Right lung (tissue), 10 donors: ENCODE data around the gene TMEM14A. TPM values are rescaled to one million over a fixed set of nuclear protein-coding genes. Genes with fewer than 3 reads are reported as not detected.
A peak's percentile ranks its signal among the peaks of the same experiment; 100 is the strongest.

Experiments used
- DNase-seq, 2 donors: peaks; one replicate each; pipeline ENCODE4 v3.0.0-alpha.2; 2013
- long read RNA-seq, 8 donors: transcript quantifications; one replicate each; lab custom pipeline, GENCODE V29; 2026
- polyA plus RNA-seq, 5 donors: library from polyadenylated mRNA; unstranded; fragments of 120-200 nt; gene quantifications; one replicate each; pipeline versions ENCODE4 v1.2.1 to v1.2.3, GENCODE V29; 2013; ENCODE audit warnings: inconsistent platforms in 1 of 5, low replicate concordance in 1 of 5; ENCODE audit not compliant: insufficient read length in 5 of 5, insufficient read depth in 1 of 5

Gene TMEM14A, protein sequence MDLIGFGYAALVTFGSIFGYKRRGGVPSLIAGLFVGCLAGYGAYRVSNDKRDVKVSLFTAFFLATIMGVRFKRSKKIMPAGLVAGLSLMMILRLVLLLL
- polyA plus RNA-seq, result 10 to 100 TPM; 39.5 to 57.0 (median 44.3) TPM
- long read RNA-seq, donor 1, transcript TMEM14A-201 (5 exons, 992 nt), result major isoform, 37 of 44 reads
- long read RNA-seq, donor 1, partial matches to known transcripts, result 7 of 44 reads
- long read RNA-seq, donor 1, other reads (novel, unspliced or antisense), result 0 of 44 reads
- long read RNA-seq, donor 2, transcript TMEM14A-201 (5 exons, 992 nt), result major isoform, 26 of 26 reads
- long read RNA-seq, donor 2, partial matches to known transcripts, result 0 of 26 reads
- long read RNA-seq, donor 2, other reads (novel, unspliced or antisense), result 0 of 26 reads
- long read RNA-seq, donor 3, transcript TMEM14A-201 (5 exons, 992 nt), result major isoform, 37 of 37 reads
- long read RNA-seq, donor 3, partial matches to known transcripts, result 0 of 37 reads
- long read RNA-seq, donor 3, other reads (novel, unspliced or antisense), result 0 of 37 reads
- long read RNA-seq, donor 4, transcript TMEM14A-201 (5 exons, 992 nt), result major isoform, 22 of 22 reads
- long read RNA-seq, donor 4, partial matches to known transcripts, result 0 of 22 reads
- long read RNA-seq, donor 4, other reads (novel, unspliced or antisense), result 0 of 22 reads
- long read RNA-seq, donor 5, transcript TMEM14A-201 (5 exons, 992 nt), result major isoform, 64 of 64 reads
- long read RNA-seq, donor 5, partial matches to known transcripts, result 0 of 64 reads
- long read RNA-seq, donor 5, other reads (novel, unspliced or antisense), result 0 of 64 reads
- long read RNA-seq, donor 6, transcript TMEM14A-201 (5 exons, 992 nt), result major isoform, 39 of 39 reads
- long read RNA-seq, donor 6, partial matches to known transcripts, result 0 of 39 reads
- long read RNA-seq, donor 6, other reads (novel, unspliced or antisense), result 0 of 39 reads
- long read RNA-seq, donor 7, transcript TMEM14A-201 (5 exons, 992 nt), result major isoform, 35 of 35 reads
- long read RNA-seq, donor 7, partial matches to known transcripts, result 0 of 35 reads
- long read RNA-seq, donor 7, other reads (novel, unspliced or antisense), result 0 of 35 reads
- long read RNA-seq, donor 8, transcript TMEM14A-201 (5 exons, 992 nt), result major isoform, 16 of 16 reads
- long read RNA-seq, donor 8, partial matches to known transcripts, result 0 of 16 reads
- long read RNA-seq, donor 8, other reads (novel, unspliced or antisense), result 0 of 16 reads

DNA sequence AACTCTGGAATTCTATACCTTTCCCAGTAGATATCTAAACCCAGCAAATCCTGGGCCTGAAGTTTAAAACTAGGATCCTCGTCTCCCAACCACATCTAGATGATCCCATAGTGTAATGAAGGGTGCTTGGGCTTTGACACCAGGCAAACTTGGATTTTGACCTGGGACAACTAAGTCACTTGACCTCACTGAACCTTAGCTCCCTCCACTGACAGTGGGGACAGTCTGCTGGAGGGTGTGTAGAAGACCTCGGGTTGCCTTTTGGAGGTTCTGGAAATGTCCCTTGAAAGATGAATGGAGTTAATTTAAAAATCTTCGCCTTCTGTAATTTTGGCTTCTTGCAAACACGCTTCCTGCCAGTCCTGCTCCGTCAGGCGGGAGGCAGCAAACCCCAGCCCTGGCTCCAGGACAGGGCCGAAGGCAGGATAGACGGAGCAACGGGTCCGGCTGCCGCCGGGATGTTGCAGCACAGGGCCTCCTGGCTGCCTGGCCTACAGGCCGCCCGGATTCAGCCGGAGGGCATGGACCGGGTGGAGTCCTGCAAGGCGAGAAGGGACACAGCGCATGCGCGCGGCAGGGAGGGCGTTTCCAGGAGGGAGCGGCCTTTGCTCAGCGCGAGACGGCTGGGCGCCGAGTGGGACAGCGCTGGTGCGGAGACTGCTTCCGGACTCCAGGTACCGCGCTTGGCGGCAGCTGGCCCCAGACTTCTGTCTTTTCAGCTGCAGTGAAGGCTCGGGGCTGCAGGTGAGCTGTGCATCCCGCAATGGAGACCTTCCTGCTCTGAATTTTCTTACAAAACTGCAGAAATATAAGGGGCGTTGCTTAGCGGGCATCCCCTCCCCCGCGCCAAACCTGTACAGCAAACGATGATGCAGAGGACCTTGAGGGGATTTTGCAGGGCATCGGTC lies at the start of gene TMEM14A:
TSS of gene TMEM14A (plus strand) at position 612 of the 908 bp plus-strand sequence. CDS start 5,990 bp downstream, outside the sequence.
- DNase-seq, result peak; percentile 90

DNA sequence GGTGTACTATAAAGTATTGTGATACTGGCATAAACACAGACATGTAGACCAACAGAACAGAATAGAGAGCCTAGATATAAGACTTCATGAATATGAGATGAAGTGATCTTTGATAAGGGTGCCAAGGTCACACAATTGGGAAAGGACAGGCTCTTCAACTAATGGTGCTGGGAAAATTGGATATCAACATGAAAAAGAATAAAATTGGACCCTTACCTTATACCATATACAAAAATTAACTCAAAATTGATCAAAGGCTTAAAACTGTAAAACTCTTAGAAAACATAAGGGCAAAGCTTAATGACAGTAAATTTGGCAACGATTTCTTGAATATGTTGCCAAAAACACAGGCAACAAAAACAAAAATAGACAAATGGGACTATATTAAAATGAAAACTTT lies 49.3 kb upstream of the TMEM14A start:
- no peak for DNase-seq

DNA sequence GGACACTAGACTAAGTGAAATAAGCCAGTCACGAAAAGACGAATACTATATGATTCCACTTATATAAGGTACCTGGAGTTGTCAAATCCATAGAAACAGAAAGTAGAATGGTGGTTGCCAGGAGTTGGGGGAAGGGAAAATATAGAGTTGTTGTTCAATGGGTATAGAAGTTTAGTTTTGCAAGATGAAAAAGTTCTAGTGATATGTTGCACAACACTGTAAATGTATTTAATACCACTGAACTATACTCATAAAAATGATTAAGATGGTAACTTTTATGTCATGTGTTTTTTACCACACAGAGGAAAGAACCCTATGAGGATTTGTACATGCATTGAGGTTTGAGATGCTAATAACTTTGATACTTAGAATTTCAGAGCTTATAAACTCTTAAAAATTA lies 48.1 kb upstream of the TMEM14A start:
- DNase-seq, result no peak

DNA sequence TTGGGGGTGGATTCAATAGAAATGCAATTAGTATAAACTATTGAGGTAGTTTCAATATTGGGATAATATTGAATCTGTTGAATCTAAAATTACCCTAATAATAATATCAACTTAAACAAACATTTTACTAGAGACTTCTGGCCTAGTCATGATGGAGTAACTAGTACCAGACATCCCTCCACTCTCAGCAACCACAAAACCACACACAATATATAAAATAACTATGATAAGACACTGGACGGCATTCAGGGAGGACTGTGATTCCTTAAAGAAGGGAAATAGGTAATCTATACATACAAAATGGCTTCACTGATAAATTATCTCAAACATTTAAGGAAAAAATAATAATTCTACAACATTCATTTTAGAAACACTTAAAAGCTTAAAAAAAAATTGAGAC lies 38.9 kb upstream of the TMEM14A start:
- DNase-seq, result no peak

DNA sequence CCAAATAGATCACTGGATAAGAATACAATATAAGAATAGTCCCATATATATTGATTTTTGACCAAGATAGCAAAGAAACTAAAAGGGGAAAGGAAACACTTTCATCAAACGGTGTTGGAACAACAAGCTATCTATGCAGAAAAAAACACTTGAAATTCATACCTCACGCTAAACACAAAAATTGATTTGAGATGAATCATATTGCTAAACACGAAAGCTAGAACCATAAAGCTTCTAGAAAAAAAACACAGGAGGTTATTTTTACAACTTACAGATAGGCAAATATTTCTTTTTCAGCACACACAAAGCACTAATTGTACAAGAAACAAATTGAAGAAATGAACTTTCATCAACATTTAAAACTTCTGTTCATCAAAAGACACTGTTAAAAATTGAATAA lies 36.7 kb upstream of the TMEM14A start:
- no peak for DNase-seq

DNA sequence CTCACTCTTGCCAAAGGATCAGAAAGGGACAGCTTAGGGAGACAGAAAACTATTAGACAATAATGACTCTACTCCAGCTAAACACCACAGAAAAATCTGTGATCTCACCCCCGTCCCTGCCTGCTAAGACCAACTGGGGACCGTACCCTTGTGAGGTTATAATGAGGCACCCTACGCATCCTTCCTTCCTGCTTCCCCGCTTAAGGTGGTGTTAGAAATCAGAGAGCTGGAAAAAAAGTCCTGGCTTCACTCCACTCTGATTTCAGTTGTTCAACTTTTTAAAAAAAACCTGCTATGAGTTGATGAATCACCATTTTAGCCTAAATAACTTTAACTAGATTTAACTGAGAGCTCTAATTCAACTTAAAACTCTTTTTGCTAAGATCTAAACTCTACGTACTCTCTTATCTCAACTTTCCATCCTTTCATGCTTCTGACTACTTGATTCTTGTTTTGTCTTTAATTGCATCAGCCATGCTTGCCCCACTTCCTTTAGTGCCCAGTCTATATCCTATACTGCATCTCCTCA lies 35.8 kb upstream of the TMEM14A start:
- DNase-seq, result no peak

DNA sequence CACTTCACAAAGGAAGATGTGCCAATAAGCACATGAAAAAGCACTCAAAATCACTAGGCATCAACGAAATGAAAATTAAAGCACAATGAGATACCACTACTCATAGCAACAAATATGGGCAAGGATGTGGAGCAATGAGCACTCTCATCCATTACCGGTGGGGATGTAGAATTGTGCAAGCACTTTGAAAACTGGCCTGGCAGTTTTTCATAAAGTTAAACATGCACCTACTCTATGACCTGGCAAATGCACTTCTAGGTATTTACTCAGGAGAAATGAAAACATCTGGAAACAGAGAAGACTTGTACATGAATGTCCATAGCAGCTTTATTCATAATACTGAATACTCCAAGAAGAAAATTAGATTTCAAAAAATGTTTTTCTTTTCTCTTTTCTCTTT lies 34.1 kb upstream of the TMEM14A start:
- no peak for DNase-seq

DNA sequence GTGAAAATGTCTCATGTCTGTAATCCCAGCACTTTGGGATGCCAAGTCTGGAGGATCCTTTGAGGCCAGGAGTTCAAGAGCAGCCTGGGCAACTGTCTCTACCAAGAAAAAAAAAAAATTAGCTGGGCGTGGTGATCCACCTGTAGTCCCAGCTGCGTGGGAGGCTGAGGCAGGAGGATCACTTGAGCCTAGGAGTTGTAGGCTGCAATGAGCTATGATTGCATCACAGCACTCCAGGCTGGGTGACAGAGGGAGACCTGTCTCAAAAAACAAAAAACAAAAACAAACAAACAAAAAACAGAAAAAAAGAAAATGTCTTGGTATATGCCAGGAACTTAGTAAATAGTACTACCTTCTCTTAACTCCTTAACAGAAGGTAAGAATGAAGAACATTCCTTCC lies 31.4 kb upstream of the TMEM14A start:
- DNase-seq, result no peak

DNA sequence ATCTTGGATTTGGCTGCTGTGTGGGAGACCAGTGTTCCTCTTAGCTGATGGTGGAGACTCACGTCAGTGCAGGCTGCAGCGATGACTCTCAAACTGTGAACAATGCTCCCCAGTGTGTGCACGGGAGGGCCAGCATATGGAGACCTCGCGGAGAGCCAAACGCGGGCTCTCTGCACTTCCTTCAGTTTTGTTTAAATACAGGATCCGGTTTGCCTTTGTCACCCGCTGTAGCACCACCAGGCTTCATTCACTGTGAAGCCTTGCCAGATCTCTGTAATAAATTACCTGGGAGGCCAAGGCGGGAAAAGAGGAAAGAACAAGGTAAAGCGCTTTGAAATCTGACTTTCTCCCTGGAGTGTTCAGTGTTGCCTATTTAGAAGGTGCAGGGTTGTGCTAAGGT lies 30.7 kb upstream of the TMEM14A start:
- peak; percentile 51 to 56 for DNase-seq

DNA sequence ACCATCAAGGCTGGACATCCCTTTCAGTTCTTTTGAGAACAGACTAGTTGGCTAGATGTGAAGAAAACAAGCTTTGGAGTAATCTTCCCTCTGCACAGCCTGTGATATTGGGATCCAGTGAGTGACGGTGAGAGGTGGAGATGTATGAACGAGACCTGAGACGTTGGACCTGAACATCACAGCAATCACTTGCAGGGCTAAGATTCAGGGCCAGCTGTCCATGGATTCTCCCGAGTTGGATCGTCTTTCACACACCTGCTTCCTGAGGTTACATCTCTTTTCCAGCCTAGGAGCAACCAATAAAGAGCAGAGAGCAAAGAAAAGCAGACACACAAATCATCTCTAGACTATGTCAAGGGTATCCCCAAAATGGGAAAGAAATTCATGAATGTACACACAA lies 30.0 kb upstream of the TMEM14A start:
- no peak for DNase-seq

DNA sequence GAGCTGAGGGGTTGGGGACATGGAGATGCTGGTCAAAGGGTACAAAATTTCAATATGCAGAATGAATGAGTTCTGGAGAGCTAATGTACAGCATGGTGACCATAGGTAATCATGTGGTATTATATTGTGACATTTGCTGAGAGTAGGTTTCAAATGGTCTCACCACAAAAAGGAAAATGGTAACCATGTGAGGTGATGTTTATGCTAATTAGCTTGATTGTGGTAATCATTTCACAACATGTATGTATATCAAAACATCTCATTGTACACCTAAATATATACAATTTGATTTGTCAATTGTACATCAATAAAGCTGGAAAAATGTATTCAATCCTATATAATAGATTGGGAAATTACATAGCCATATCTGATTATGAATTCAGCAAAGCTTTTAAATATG lies 29.5 kb upstream of the TMEM14A start:
- DNase-seq, result no peak

DNA sequence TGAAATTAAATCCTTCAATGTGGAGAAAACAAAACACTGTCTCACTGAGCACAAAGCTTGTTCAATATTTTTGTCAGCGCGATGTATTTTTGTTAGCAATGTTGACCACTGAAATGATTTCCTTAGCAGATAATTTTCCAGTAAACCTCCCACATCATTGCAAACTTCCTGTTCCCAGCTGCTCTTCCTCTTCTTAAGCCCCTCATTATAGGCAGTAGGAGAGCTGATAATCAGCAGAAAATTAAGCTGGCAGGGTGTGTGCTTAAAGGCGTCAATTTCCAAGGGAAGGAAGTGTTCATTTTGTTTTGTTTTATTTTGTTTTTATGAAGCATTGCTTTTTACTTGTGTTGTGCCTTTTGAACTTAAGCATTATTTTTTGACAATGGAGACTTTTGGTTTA lies 29.1 kb upstream of the TMEM14A start:
- no peak for DNase-seq

DNA sequence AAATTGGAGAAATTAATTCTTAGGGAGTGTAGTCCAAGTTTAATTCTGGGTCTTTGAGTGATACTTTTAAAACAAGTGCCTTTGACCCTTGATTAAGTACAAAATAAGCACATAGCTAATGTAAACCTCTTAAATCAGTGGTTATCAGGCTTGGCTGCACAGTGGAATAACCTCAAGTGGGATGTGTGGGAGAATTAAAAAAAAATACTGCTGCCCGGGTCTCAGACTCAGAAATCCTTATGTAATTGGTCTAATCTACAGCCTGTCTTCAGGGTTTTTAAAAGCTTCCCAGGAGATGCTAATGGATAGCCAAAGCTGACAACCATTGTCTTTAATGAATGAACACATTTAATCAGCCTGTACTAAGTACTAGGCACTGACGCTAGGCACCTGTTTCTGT lies 28.5 kb upstream of the TMEM14A start:
- DNase-seq, result no peak

DNA sequence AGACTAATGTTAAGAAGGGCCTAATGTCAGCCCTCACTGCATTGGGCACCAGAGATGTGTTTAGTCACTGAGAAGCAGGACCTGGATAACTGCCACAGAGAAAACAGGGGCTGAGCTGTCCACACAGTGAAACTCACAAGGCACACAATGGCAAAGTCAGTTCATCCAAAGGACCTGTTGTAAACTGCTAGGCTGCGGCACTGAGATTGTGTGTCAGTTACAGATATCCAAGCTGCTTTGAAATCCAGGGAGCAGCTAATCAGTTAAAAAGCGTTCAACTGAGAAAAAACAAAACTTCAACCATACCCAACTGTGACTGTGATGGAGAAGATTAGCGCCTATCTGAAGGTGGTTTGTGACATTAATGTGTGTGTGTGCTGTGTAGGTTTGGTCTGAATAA lies 27.8 kb upstream of the TMEM14A start:
- DNase-seq, result no peak

DNA sequence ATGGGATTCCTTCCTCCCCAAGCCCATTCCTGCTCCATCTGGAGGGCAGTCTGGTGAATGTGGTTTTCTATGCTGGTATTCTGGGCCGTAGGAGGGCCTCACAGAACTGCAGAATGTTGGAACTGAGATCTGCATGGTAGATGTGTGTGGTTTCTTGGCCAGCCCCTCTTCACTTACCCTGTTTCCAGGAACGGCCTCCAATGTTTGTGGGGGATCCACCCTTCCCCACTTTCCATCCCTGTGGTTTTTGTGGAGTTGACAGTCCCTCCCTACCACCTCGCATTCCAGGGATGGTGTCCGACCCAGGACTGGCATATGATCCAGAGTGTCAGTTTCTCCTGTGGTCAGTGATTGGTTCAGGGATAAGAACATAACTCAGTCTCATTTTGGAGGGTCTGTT lies 26.7 kb upstream of the TMEM14A start:
- DNase-seq, result no peak

DNA sequence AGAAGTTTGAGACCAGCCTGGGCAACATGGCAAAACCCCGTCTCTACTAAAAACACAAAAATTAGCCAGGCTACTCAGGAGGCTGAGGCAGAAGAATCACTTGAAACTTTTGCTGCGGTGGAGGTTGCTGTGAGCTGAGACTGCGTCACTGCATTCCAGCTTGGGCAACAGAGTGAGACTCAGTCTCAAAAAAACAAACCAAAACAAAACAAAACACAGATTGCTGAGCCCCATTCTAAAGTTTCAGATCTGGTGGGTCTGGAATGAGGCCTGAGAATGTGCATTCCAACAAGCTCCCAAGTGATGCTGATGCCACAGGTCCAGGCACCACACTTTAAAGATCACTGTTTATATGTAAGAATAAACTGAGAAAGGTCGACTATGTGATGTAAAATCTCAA lies 24.9 kb upstream of the TMEM14A start:
- DNase-seq, result no peak

DNA sequence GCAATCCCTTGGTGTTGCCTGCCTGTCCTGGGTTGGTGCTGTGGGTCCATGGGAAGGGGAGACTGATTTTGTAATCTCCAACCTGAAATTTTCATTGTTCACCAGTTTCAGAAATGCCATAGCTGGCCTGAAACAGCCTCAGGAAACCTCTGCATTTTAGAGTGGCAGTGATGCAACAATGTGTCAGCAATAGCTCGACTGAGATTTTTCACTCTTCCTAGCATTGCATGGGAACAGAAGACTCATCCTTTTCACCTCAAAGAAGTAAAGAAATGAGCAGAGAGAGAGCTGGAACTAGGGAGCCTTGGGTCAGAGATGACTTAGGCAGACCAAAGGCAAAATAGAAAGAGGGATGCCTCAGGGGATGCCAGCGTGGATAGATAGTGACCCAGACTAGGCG lies 23.7 kb upstream of the TMEM14A start:
- DNase-seq, result no peak

DNA sequence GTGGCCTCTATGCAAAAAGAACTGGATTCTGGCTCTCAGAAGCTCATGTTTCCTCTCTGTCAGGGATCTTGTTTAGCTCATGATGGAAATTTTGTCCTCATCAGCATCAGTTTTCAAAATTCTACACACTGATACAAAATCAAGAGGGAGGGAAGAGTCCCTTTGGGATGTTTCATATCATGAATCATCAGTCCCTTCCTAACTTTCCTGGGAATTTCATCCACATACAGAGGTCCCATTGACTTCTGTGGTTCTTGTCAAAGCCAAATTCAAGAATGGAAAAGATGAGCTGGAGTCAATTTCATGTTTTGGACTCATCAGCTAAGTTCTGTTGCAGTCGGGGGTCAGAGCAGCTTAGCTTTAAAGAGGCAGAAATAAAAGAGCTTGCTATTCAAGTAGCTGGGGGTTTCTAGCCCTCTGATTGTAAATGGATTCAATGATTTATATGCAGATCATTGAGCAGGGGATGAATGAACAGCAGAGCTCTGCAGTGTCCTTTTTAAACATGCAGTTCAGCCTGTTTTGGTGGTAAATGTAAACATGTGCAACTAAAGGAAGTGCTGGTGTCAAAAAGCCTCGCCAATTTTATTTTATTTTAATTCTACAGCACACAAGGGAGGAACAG lies 21.3 kb upstream of the TMEM14A start:
- no peak for DNase-seq

DNA sequence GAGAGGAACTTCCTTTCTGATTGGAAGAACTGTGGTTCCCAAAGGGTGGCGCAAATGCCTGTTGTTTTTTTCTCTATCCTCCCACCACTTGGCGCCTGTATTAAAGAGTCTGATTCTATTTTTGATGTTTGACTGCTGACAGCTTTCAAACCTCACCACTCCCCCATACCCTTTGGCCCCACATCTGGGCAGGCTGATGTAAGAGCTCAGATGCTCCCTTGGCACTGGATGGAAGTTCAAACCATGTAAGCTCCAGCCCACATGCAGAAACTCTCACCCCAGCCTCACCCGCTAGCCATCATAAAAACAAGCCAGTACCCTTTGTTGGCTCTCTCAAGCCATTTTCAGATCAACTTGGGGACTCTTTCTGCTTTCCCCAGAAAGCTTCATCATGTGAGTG lies 20.0 kb upstream of the TMEM14A start:
- no peak for DNase-seq

DNA sequence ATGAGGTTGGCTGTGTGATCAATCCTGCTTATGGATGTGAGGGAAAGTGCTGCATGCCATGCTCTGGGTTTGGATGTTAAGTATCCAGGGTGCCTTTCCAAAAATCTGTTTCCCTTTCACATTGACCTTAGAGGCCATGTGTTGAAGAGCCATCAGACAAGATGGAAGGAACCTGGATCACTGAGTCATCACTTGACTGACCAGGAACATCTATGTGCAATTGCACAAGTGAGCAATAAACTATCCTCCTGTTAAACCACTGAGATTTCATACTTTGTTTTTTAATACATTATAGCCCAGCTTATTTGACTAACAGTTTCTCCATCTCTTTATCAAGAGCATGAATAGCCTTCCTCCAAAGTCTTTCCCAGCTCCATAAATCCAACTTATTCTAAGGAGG lies 17.8 kb upstream of the TMEM14A start:
- DNase-seq, result no peak
